IPS-18c (cell line): ENCODE measurements around the gene ME1.
A peak's percentile ranks its signal among the peaks of the same experiment; 100 is the strongest.

ENCODE experiments used
- H3K4me3 ChIP-seq: 2 replicates; pipeline ENCODE4 v1.7.0; 2013; ENCODE audit warnings: low read depth, mild to moderate bottlenecking, low read length, moderate library complexity; ENCODE audit not compliant: insufficient read depth
- H3K9me3 ChIP-seq: one replicate; pipeline ENCODE4 v1.6.1; 2013; ENCODE audit warnings: mild to moderate bottlenecking, low read length, moderate library complexity; ENCODE audit not compliant: control insufficient read depth, insufficient read depth

The ME1 gene

GRCh38 chr6:83442752-83443151 is 11.9 kb upstream of the ME1 start:
- no peaks in the 10 kb centered on the region for H3K9me3 ChIP-seq
- no peak overlapping the region for H3K4me3 ChIP-seq

- H3K4me3 ChIP-seq: no peak overlapping the region
- H3K9me3 ChIP-seq: no peaks in the 10 kb centered on the region
Measured at GRCh38 chr6:83439201-83439600, 8.3 kb upstream of the ME1 start.

- H3K9me3 ChIP-seq: no peaks in the 10 kb centered on the region
- no peak overlapping the region for H3K4me3 ChIP-seq
Measured at GRCh38 chr6:83436674-83437073, 5.8 kb upstream of the ME1 start.

- no peak overlapping the region for H3K4me3 ChIP-seq
- H3K9me3 ChIP-seq: no peaks in the 10 kb centered on the region
Measured at GRCh38 chr6:83433177-83433576, 2.3 kb upstream of the ME1 start.

- Histone ChIP-seq H3K4me3 (no peak overlapping the region), H3K9me3 (no peaks in the 10 kb centered on the region)
Measured at GRCh38 chr6:83432636-83433035, 1.8 kb upstream of the ME1 start.

GRCh38 chr6:83431545-83432155 is 799 bp upstream of the ME1 start:
- no peaks in the 10 kb centered on the region for H3K9me3 ChIP-seq
- H3K4me3 ChIP-seq: peak overlapping the region; percentile 62

GRCh38 chr6:83429857-83430610 is 817 bp downstream of the ME1 start:
- Histone ChIP-seq H3K4me3 (peak overlapping the region; percentile 62), H3K9me3 (no peaks in the 10 kb centered on the region)

- Histone ChIP-seq H3K4me3 (no peak overlapping the region), H3K9me3 (no peaks in the 10 kb centered on the region)
Measured at GRCh38 chr6:83429269-83429668, 1.6 kb downstream of the ME1 start.

GRCh38 chr6:83424392-83425018 is 6.3 kb downstream of the ME1 start:
- H3K4me3 ChIP-seq: no peak overlapping the region
- no peaks in the 10 kb centered on the region for H3K9me3 ChIP-seq

- Histone ChIP-seq H3K9me3 (no peaks in the 10 kb centered on the region), H3K4me3 (no peak overlapping the region)
Measured at GRCh38 chr6:83417880-83418663, 12.8 kb downstream of the ME1 start.

GRCh38 chr6:83413068-83413467 is 17.8 kb downstream of the ME1 start:
- Histone ChIP-seq H3K9me3 (no peaks in the 10 kb centered on the region), H3K4me3 (no peak overlapping the region)

- no peak overlapping the region for H3K4me3 ChIP-seq
- no peaks in the 10 kb centered on the region for H3K9me3 ChIP-seq
Measured at GRCh38 chr6:83411731-83412130, 19.1 kb downstream of the ME1 start.

- H3K9me3 ChIP-seq: peaks cover 2% of the 10 kb centered on the region
- no peak overlapping the region for H3K4me3 ChIP-seq
Measured at GRCh38 chr6:83403191-83403590, 27.7 kb downstream of the ME1 start.

GRCh38 chr6:83389606-83390005 is 41.2 kb downstream of the ME1 start:
- Histone ChIP-seq H3K4me3 (no peak overlapping the region), H3K9me3 (no peaks in the 10 kb centered on the region)

GRCh38 chr6:83385473-83385872 is 45.4 kb downstream of the ME1 start:
- Histone ChIP-seq H3K4me3 (no peak overlapping the region), H3K9me3 (no peaks in the 10 kb centered on the region)

GRCh38 chr6:83384751-83385150 is 46.1 kb downstream of the ME1 start:
- no peaks in the 10 kb centered on the region for H3K9me3 ChIP-seq
- no peak overlapping the region for H3K4me3 ChIP-seq

- Histone ChIP-seq H3K9me3 (no peaks in the 10 kb centered on the region), H3K4me3 (no peak overlapping the region)
Measured at GRCh38 chr6:83381949-83382348, 48.9 kb downstream of the ME1 start.
